Umbilical cord (tissue), 2 donors: ENCODE results near the gene LARP4B. TPM values are rescaled to one million over a fixed set of nuclear protein-coding genes. Genes with fewer than 3 reads are reported as not detected.

ENCODE experiments used
- DNase-seq: peaks from one replicate; pipeline ENCODE4 v3.0.0-alpha.2; 2015; ENCODE audit warnings: low spot score
- total RNA-seq: library from RNA; depleted of rRNA; stranded (reverse); fragments of >200 nt; gene quantifications from one replicate; pipeline ENCODE4 v1.2.3, GENCODE V29; 2014; ENCODE audit warnings: low replicate concordance; ENCODE audit not compliant: insufficient read depth

The LARP4B gene
- total RNA-seq, 1 donor from 2014 or later: 32.7 TPM

GRCh38 chr10:807958-808353, 123.5 kb downstream of the LARP4B start:
- no peak for DNase-seq

- no peak for DNase-seq
Measured at GRCh38 chr10:807163-807957, 124.1 kb downstream of the LARP4B start.

GRCh38 chr10:806451-807162, 124.9 kb downstream of the LARP4B start:
- no peak for DNase-seq

DNA sequence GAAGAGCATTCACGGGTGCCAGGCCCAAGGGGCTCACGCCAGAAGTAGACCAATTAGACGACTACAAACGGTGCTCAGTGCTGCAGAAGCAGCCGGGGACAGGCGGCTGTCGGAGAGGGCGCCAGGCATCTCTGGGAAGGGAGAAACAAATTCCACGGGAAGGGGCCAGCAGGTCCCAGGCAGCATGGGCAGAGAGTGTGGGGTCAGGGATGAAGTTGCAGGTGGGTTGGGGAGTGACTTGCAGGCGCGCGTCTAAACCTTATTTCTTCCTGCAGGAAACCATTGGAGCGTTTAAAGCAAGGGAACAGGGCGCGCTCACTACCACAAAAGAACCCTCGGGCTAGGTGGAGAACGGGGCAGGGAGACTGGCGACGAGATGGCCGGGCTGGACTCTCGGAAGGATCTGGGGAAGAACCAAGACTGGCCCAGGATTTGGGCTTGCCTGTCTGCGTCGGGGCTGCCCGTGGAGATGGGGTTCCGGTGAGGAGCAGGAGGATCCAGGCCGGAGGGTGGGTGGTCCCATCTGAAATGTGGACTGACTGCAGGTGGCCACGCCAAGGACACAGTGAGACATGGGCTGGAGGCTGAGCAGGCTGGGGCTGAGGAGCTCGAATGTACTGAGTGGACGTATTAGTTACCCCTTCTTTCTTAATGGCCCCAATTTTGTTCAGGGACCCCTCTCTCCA, 125.7 kb downstream of the LARP4B start:
- no peak for DNase-seq

DNA sequence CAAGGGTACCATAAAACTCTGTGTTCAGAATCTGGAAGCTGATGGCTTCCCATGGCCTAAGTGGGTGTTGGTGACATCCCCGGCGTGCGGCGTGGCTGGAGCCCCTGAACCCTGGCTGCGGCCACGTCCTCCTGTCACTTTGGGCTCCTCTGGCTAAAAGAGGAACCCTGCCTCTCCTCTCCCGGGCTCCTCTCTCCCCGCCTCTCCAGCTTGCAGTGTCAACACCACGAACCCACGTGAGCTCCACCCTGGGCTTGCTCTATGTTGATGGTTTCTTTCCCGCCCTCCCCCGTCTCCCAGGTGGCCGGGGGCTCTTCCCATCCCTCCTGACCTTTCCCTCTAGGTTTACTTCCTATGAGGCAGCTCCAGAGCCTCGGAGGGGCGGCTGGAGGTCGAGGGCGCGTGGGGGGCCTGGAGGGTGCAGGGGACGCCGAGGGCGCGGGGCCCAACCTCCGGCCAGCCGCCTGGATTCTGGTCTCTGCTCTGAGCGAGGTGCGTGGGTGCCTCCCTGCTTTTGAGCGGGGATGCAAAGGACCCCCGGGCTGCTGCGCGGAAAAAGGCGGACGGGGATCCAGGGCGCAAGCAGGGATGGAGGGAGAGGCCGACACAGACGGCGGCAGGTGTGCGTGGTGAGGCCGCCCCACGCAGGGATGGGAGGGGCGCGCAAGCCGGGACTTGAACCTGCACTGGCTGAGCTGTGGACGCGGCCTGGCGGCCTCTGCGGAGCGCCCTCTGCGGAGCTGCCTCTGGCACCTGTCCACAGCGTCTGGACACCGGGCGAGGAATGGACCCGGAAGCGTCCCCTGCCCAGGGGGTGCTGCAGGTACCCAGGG, 126.5 kb downstream of the LARP4B start:
- DNase-seq: no peak

GRCh38 chr10:804191-804781, 127.2 kb downstream of the LARP4B start:
- no peak for DNase-seq

GRCh38 chr10:803041-803741, 128.3 kb downstream of the LARP4B start:
- no peak for DNase-seq

- DNase-seq: no peak
Measured at GRCh38 chr10:802506-802905, 129.0 kb downstream of the LARP4B start.

- DNase-seq: no peak
Measured at GRCh38 chr10:797179-797578, 134.3 kb downstream of the LARP4B start.

DNA sequence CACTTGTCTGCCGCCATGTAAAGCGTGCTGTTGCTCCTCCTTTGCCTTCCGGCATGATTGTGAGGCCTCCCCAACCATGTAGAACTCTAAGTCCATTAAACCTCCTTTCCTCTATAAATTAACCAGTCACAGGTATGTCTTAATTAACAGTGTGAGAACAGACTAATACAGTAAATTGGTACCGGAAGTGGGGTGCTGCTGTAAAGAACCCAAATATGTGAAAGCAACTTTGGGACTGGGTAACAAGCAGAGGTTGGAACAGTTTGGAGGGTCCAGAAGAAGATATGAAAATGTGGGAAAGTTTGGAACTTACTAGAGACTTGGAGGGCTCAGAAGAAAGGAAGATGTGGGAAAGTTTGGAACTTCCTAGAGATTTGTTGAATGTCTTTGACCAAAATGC, 135.3 kb downstream of the LARP4B start:
- DNase-seq: no peak

GRCh38 chr10:794382-794956, 137.0 kb downstream of the LARP4B start:
- no peak for DNase-seq

GRCh38 chr10:792792-793100, 138.8 kb downstream of the LARP4B start:
- no peak for DNase-seq

DNA sequence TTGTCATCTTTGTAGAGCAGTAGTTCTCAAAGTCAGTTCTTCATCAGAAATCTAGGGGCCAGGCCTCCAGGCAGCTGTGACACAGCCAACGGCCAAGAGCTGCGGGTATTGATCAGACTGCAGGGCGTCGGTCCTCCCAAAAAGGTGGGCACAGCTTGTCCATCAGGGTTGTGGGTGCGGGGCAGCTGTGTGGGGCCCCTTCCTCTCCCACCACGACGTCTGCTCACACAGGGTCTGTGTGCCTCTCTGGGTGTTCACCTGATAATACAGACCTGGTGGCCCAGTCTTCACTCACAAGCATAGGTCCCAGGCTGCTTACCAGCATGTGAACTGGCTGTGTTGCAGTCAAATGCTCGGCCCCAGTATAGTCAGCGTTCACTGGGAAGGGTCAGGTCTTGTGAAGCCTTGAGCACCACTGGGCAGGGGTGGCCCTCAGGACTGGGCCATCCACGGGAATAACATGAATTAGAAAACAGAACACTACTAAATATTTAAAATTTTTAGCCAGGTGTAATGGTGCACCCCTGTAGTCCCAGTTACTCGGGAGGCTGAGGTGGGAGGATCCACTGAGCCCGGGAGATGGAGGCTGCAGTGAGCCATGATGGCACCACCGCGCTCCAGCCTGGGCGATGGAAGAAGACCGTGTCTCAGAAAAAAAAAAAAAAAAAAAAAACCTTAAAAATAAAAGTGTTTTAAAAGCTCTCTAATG, 139.3 kb downstream of the LARP4B start:
- no peak for DNase-seq

DNA sequence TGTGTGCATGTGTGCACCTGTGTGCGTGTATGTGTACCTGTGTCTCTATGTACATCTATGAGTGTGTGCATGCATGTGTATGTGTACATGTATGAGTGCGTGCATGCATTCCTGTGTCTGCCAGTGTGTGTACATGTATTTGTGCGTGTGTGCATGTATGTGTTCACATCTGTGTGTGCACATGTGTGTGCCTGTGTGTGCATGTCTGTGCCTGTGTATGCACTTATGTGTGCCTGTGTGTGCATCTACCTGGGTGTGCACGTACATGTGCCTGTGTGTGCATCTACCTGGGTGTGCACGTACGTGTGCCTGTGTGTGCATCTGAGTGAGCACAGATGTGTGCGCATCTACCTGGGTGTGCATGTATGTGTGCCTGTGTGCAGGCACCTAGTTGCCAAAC, 139.9 kb downstream of the LARP4B start:
- no peak for DNase-seq

- no peak for DNase-seq
Measured at GRCh38 chr10:790821-791551, 140.5 kb downstream of the LARP4B start.

DNA sequence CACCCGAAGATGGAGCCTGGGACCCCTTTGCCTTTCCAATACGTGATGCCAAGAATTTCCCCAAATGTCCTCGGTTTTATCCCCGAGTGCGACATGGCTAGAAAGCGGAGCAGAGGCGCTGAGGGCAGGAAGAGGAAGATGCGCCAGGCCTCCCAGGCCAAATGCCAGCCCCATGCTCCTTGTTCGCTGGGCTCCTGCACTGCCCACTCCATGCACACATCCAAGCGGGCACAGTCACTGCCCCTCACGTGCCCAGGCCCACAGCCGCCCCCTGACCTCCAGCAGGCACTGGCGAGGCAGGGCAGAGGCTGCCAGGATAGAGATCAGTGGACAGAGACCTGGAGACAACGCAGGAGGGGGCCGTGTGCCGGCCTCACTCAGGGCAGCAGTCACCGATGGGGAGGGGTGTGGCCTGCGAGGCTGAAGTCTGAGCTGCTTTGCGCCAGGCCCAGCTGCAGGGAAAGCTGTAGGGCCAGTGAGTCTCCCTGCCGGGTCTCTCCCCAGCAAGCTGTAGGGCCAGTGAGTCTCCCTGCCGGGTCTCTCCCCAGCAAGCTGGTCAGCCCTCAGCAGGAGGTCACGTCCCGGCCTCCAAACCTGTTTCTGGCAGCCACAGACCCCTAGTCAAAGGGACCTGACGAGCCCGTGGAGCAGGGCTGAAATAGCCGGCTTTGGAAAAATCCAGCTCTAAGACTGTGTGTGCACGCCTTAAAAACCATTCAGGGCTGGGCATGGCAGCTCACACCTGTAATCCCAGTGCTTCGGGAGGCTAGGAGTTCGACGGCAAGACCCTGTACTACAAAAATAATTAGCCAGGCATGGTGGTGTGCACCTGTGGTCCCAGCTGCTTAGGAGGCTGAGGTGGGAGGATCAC, 141.4 kb downstream of the LARP4B start:
- no peak for DNase-seq

GRCh38 chr10:788796-789748, 142.4 kb downstream of the LARP4B start:
- peak; percentile 35 for DNase-seq
